Measurements from ENCODE around the gene ZFP64.

DNA sequence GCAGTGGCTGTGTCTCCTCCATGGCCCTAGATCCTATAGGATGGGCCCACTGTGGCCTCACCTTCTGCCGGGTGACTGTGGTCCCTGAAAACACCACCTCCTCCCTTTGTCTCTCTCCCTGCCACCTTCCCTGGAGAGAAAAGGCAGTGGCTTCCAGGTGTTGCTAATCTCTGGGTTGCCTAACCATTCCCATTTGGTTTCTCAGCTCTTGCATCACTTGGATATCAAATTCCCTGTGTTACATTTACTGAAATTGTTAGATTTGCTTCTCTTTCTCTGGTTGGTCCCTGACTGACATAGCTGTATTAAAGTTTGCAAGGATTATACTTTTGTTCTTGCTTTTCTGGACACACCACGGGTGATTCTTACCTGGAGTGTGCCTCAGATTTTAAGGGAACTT is 9.3 kb upstream of the ZFP64 start:
- TF ChIP-seq, protein P1, sequence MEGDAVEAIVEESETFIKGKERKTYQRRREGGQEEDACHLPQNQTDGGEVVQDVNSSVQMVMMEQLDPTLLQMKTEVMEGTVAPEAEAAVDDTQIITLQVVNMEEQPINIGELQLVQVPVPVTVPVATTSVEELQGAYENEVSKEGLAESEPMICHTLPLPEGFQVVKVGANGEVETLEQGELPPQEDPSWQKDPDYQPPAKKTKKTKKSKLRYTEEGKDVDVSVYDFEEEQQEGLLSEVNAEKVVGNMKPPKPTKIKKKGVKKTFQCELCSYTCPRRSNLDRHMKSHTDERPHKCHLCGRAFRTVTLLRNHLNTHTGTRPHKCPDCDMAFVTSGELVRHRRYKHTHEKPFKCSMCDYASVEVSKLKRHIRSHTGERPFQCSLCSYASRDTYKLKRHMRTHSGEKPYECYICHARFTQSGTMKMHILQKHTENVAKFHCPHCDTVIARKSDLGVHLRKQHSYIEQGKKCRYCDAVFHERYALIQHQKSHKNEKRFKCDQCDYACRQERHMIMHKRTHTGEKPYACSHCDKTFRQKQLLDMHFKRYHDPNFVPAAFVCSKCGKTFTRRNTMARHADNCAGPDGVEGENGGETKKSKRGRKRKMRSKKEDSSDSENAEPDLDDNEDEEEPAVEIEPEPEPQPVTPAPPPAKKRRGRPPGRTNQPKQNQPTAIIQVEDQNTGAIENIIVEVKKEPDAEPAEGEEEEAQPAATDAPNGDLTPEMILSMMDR (IDR thresholded peaks at IDR 0.05), result no peak
- TF ChIP-seq POLR2A (IDR thresholded peaks at IDR 0.05), result no peak

All from thyroid gland (tissue), 4 donors.